ENCODE results near the gene PUM1.

- TF ChIP-seq CTCF (IDR thresholded peaks at IDR 0.05) (no peak), POLR2AphosphoS5 (IDR thresholded peaks at IDR 0.05) (no peak), POLR2A (IDR thresholded peaks at IDR 0.05) (no peak), EP300 (IDR thresholded peaks at IDR 0.05) (no peak)
These were observed 97.1 kb downstream of the PUM1 start for GRCh38 chr1:30968220-30968971.
